DMS79 treated with DMSO at 0.1 percent for 48 hours (cell line): ENCODE results near the gene RETSAT.
"Not testable (repeated sequence)": the region's sequence is repeated elsewhere in the genome, so short reads cannot be mapped to it uniquely, and the experiment has no call there.

Experiments
- DNase-seq: peaks from one replicate; lab custom pipeline; 2025; lab: John Stamatoyannopoulos, UW

The RETSAT gene

DNA sequence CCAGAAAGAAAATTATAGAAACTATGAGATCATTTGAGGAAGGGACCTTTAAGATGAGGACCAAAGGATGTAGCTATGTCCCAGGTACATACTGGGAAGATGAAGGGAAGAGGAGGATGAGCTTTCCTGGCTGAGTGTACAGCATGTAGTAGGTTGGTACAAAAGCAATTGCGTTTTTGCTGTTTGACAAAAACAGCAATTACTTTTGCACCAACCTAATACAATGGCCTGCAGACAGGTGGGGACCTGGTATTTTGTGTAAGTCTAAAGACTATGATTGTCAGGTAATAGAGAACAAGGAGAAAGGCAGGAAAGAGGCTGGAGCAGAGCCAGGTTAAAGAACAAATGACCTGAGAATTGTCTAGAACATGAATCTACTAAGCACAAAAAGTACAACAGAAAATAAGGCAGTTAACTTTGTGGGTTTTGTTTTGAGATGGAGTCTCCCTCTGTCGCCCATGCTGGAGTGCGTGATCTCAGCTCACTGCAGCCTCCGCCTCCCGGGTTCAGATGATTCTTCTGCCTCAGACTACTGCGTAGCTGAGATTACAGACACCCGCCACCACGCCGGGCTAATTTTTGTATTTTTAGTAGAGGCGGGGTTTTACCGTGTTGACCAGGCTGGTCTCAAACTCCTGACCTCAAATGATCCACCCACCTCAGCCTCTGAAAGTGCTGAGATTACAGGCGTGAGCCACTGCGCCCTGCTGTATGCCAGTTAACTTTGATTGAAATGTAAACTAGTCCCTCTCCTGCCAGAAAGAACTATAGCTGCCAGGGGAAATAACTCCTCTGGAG, 23.3 kb downstream of the RETSAT start:
- no peak for DNase-seq

DNA sequence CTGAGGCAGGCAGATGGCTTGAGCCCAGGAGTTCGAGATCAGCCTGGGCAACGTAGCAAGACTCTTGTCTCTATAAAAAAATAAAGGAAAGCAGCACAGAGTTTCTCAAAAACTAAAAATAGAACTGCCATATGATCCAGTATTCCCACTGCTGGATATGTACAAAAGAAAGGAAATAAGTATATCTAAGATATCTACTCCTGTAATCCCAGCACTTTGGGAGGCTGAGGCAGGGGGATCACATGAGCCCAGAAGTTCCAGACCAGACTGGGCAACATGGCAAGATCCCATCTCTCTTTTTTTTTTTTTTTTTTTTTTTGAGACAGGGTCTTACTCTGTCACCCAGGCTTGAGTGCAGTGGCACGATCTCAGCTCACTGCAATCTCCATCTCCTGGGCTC, 24.6 kb downstream of the RETSAT start:
- DNase-seq, result not testable (repeated sequence)

DNA sequence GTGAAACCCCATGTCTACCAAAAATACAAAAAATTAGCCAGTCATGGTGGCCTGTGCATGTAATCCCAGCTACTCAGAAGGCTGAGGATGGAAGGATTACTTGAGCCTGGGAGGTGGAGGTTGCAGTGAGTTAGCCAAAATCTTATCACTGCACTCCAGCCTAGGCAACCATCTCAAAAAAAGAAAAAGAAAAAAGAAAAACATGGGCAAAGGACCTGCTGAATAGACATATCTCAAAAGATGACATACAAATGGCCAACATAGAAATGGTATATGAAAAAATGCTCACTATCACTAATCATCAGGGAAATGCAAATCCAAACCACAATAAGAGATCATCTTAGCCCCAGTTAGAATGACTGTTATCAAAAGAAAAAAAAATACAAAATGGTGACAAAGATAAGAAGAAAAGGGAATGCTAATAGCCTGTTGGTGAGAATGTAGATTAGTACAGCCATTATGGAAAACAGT, 25.1 kb downstream of the RETSAT start:
- no peak for DNase-seq

DNA sequence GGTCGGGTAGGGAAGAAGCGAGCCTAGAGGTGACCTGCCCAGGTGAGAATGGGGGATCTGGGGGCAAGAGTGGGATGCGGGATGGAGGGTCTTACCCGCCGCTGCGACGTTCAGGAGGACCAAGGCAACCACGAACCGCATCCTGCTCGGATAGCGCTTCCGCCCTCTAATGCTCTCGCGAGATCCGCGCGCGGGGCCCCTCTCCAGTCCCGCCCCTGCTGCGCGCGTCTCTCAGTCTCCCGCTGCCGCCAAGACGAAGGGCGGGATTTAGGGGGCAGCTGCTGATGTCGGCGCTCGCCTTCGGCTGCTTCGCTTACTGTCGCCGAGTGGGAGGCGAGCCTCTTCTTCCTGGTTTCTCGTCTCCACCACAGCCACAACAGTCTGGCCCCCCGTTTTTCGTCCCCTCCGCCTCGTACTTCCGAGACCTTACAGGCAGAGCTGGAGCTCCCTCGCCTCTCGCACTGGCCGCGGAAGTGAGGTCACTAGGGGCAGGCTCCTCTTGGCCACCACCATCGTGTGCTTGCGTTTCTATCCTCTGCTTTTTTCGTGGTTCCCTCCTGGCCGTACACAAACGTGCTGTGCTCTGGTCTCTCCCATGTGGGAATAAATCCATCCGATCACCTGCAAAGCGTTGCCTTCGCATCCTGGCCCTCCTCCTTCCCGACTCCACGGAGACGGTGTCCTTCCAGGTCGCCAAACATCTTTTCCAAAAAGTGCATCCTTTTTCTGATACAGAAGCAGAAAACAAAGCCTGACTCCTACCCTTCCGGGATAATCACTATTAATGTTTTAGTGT, 26.3 kb downstream of the RETSAT start, which contains the start of gene TGOLN2:
Gene TGOLN2 (minus strand): TSS at position 168 of the 796 bp plus-strand sequence. CDS start 27 bp downstream, at position 141.
- peak; percentile 88 for DNase-seq

DNA sequence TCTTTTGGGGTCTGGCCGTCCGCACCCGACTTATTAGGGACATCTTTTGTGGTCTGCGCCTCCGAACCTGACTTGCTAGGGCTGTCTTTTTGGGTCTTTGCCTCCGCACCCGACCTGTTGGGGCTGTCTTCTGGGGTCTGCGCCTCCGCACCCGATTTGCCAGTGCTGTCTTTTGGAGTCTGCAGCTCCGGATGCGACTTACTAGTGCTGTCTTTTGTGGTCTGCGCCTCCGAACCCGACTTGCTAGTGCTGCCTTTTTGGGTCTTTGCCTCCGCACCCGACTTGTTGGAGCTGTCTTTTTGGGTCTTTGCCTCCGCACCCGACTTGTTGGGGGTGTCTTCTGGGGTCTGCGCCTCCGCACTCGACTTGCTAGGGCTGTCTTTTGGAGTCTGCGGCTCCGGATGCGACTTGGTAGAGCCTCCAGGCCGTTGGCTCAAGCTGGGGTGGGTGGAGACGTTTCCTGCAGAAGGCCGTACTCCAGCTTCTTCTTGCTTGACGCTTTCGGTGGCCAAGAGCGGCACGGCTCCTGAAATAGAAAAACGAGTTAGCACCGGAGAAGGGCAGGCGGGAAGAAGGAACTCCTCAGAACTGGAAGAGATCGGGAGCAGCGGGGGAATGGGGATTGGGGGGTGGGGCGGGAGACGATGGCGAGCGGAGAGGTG, 27.0 kb downstream of the RETSAT start:
- peak; percentile 61 for DNase-seq

DNA sequence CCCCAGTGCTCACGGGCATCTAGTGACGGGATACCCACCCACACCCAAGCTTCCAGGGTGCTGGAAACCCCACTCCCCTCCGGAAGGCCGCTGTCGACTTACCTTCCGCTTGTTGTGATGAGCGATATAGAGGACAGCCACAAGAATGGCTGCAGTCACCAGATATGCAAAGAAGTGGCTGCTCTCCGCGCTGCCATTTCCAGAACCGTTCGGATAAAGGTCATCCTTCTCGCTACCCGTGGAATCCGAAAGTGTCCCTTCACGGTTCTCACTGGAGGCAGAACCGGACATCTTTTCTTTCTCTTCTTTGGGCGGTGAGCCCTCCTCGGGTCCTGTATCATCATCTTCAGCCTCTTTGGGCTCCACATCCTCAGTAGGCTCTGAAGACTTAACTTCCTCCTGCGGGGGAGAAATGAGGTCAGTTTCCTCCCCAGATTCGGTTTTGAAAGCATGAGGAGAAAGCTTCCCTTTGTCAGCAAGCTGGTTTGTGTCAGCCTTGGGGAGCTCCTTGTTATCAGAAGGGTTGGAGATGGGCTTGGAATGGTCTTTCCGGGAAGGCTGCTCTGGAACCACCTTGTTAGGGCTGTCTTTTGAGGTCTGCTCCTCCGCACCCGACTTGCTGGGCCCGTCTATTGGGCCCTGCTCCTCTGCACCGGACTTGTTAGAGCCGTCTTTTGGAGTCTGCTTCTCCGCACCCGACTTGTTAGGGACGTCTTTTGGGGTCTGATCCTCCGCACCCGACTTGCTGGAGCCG, 27.7 kb downstream of the RETSAT start:
- no peak for DNase-seq

DNA sequence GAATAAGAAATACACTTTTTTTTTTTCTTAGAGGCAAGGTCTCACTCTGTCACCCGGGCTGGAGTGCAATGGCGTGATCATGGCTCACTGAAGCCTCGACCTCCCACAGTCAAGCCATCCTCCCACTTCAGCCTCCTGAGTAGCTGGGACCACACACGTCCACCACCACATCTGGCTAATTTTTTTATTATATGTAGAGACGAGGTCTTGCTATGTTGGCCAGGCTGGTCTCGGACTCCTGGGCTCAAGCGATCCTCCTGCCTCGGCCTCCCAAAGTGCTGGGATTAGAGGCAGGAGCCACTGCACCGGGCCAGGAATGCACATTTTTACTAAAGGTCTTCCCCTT, 28.9 kb downstream of the RETSAT start:
- no peak for DNase-seq

DNA sequence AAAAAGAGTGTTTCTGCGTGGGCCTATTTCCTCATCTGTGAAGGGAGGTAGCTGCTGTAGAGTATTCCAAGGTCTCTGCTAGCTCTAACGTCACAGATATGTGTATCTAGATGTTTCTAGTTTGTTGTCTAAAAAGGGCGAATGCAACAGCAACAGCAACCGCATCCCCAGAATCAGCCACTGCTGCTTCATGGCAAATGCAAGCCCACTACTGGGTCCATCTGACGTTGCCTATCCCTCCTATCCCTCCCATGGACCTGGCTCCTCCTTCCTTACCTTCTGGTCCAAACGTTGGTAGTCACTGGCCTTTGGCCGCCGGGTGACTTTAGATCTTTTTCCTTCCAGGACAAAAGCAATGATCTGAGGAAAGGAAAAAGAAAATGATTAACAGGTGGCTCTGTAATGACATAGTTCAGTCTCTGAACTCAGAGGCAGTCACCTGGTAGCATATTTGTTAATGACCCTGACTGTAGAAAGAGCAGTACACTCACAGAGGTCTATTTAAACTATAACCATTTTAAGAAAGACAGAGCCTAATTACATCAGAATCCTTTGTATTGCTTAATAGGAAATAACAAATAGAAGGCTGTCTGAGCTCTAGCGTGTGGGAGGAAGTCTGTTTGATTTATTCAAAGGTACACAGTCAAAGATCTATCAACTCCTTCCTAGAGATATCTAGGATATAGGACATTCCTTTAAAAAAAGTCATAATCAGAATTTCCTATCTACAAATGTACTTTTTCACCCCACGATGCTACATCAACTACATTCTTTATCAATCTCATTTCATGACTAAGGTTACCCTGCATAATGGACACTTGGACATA, 29.5 kb downstream of the RETSAT start:
- DNase-seq, result no peak

DNA sequence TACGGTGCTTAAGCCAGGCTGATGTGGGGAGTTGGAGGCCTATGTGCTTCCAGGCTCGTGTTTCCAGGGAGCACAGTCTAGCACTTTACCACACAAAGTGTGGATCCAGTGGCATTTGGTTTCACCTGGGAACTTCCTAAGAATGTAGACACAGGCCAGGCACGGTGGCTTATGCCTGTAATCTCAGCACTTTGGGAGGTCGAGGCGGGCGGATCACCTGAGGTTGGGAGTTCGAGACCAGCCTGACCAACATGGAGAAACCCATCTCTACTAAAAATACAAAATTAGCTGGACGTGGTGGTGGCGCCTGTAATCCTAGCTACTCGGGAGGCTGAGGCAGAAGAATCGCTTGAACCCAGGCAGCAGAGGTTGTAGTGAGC, 30.4 kb downstream of the RETSAT start:
- DNase-seq, result not testable (repeated sequence)

DNA sequence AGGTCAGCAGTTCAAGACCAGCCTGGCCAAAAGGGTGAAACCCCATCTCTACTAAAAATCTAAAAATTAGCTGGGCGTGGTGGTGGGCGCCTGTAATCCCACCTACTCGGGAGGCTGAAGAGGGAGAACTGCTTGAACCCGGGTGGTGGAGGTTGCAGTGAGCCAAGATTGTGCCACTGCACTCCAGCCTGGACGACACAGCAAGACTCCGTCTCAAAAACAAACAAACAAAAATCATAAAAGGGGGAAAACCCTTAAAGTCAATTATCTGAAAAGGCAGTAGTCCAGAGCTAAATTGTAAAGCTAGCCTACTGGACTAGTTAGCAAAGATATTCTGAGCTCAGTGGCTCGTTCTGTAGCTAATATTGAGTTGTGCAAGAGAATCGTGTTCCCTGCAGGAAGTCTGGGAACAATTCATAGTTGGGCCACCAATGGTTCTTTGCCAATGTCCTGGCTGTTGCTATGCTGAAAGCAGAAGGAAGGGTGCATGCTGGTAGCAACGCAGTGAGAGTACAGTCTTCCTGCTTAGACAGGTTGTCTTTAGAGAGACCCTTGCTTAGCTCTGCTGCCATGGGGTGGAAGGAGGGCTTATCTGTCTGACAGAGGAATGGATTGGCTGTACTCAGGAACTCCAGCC, 30.9 kb downstream of the RETSAT start:
- DNase-seq, result no peak

DNA sequence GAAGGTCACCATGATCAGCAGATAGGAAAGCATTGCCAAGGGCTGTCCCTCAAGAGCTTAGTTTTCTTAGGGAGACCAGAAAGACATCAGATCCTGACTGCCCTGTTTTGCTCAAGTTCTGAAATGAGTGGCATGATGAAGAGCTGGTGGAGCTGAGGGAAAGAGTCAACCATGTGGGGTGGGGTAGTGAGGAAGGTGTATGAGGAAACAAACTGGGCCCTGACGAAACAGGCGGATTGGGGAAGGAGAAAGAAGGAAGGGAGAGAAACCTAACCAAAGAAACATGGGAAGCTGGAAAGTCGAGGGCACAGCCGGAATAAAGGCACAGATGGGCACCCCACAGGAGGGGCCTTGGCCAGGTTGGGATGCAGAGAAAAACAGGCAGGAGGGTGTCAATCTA, 34.5 kb downstream of the RETSAT start:
- no peak for DNase-seq

DNA sequence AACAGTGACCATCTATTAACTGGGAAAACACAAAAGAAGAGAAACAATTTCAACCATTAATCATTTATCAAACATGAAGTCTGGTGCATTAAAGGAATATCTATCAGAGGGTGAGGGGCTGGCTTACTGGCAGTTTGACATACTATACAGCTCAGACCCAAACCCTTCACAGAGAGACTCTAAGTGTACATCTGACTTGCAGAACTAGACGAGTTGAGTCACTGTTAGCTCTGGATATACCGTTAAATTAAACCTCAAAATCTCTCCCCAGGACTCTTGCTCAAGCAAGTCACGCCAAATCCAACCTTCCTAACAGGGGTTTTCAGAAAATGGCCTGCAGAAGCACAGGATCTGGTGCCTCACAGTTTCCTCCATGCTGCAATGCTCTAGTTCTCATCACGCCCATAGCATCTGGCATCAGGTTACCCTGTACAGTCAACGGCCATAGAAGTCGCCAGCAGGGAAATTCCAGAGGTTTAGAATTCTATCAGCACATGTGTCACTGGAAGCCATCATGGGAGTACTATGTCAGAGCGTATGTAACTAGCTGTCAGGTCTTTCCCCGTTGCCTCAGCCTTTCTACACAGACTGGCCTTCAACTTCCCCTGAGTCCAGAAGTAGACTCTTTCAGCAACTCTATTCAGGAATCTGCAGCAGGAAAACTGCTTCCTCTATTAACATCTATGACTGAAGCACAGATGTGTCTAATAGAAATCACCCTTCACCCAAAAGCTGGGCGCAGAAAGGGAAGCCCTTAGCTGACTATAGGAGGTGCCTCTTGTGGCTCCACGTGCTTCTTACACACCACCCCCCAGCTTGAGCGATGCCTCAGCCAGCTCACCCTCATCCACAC, 35.9 kb downstream of the RETSAT start:
- no peak for DNase-seq

DNA sequence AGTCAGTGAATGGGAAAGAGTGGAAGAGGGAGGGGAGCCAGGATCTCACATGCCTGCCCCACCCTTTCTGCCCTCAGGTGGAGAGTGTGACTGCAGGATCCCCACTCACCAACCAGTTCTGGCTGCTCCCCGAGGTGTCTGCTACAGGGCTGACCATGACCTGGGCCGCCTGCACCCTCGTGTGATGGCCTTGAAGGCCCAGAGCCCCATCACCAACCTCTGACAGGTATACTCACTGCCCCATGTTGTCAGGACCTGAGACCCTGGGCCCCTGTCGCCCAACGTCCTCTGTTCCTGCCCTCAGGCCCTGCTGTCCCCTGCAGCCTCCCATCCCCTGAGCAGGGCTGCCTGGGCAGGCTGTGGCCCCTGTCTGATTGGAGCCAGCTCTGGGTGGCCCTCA, 38.4 kb downstream of the RETSAT start:
- not testable (repeated sequence) for DNase-seq

DNA sequence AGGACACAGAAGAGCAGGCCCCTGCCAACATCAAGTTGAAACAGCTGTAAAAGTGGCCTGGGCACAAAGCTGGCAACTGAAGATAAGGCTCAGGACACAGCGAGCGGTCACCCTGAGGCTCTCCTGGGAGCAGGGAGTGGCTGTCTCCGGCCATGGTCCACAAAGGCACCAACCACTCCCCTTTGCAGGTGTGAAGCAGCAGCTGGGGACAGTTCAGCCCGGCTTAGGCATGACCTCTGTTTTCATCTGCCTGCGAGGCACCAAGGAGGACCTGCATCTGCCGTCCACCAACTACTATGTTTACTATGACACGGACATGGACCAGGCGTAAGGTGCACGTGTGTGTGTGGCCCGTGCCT, 39.5 kb downstream of the RETSAT start:
- DNase-seq, result no peak

DNA sequence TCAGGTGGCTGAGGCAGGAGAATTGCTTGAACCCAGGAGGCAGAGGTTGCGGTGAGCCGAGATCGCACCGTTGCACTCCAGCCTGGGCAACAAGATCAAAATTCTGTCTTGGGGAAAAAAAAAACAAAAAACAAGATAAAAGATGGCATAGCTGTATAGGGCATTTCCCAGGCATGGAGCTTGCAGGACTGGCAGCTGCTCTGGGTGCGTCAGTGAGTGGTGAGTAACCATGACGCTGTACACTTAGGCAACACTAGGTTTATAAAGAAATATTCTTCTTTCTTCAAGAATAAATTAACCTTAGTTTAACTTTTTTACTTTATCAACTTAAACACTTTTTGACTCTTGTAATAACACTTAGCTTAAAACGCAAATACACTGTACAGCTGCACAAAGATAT, 41.9 kb downstream of the RETSAT start:
- no peak for DNase-seq

DNA sequence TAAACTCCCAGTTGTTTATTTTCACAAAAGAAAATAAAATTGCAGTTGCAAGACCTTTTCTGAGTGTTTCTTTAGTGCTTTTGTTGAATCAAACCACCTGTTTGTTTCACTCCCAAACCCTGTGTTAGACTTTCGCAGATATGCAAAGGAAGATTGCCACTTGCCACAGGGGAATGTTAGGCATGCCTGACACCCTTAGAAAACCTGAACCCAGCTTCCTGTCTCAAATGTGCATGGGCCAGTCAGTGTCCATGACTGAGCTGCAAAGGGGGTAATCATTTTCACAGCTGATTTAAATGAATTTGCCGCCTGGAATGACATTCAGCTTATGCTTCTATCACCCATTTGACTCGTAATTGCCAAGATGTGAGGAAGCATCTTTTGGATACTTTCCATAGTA, 44.0 kb downstream of the RETSAT start:
- DNase-seq, result no peak

DNA sequence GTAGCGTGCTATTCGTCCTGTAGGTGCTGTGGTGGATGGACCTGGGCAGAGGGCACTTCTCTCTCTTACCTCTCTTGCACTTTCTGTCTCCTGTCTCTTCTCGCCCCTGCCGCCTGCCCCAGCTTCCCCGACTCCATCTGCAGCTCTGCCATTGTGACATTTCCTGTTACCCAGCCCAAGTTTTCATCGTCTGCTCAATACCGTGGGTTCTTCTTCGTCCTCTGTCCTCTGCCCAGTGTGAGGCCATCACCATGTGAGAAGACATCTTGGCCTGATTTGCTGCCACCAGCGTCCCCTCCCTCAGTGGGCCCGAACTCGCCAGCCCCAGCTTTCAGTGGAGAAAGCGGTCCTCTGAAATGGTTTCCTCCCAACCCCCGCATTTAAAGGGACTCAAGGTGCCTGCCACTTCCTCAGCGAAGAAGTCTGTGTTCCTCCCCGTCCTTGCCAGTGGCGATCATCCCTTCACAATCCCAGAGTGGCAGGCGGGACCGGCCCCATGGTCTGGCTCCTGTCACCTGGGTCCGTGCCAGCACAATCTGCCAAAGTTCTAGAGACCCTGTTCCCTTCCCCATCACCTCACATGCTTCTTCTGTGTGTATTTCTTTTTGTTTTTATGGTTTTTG, 44.5 kb downstream of the RETSAT start:
- DNase-seq, result no peak

DNA sequence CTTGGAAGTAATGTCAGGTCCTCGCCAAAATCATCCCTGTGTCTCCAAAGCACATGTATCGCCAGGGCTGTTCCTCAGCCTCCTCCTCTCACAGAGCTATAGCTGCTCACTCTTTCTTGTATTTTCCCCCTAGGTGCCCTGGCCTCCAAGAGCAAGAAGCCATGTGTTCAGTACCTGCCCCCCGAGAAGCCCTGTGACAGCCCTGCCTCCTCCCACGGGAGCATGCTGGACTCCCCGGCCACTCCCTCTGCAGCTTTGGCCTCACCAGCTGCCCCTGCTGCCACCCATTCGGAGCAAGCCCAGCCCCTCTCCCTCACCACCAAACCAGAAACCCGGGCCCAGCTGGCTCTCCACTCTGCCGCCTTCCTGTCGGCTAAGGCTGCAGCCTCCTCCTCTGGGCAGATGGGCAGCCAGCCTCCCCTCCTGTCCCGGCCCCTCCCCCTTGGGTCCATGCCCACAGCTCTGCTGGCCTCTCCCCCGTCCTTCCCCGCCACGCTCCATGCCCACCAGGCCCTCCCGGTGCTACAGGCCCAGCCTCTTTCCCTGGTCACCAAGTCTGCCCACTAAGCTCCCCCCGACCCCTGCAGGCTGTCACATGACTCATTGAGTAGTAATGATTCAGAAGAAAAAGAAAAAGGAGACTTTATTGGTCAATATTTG, 45.3 kb downstream of the RETSAT start:
- peak; percentile 9 for DNase-seq

DNA sequence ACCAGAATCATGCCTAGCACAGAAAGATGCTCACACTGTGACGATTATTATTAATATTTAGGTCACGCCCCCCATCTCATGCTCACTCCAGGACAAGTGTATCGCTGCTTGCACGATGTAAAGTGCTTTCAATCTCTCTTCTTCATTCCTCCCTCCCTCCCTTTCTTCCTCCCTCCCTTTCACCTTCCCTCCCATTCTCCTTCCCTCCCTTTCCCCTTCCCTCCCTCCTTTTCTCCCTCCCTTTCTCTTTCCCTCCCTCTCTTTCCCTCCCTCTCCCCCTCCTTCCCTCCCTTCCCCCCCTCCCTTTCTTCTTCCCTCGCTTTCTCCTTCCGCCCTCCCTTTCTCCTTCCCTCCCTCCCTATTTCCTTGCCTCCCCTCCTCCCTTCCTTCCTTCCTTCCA, 46.1 kb downstream of the RETSAT start:
- no peak for DNase-seq
